ENCODE data around the gene HASPIN.

GRCh38 chr17:3744014-3744413 is 20.3 kb downstream of the HASPIN start:
- TF ChIP-seq CTCF (IDR thresholded peaks at IDR 0.05) (no peak), POLR2A (IDR thresholded peaks at IDR 0.05) (no peak)

Measured in prostate gland (tissue), 2 donors.